ENCODE results near the gene GON4L.
"Not testable (repeated sequence)": the region's sequence is repeated elsewhere in the genome, so short reads cannot be mapped to it uniquely, and the experiment has no call there.

Gene GON4L

GRCh38 chr1:155856975-155857930 lies at the start of gene GON4L:
TSS of gene GON4L (minus strand) at chr1:155857214. CDS start at chr1:155853780, 3,434 bp downstream.
- peak; percentile 92 for DNase-seq (ENCODE audit: low spot score)

- DNase-seq (ENCODE audit: low spot score): no peak
These were observed 47.2 kb upstream of the GON4L start for GRCh38 chr1:155904261-155904660.

- no peak for DNase-seq (ENCODE audit: low spot score)
These were observed 43.1 kb upstream of the GON4L start for GRCh38 chr1:155900161-155900560.

GRCh38 chr1:155899683-155900082 lies 42.7 kb upstream of the GON4L start:
- DNase-seq (ENCODE audit: low spot score): no peak

- no peak for DNase-seq (ENCODE audit: low spot score)
These were observed 41.9 kb upstream of the GON4L start for GRCh38 chr1:155898888-155899287.

GRCh38 chr1:155897746-155898145 lies 40.7 kb upstream of the GON4L start:
- no peak for DNase-seq (ENCODE audit: low spot score)

GRCh38 chr1:155896476-155896875 lies 39.5 kb upstream of the GON4L start:
- not testable (repeated sequence) for DNase-seq (ENCODE audit: low spot score)

GRCh38 chr1:155895617-155896016 lies 38.6 kb upstream of the GON4L start:
- not testable (repeated sequence) for DNase-seq (ENCODE audit: low spot score)

- no peak for DNase-seq (ENCODE audit: low spot score)
These were observed 36.6 kb upstream of the GON4L start for GRCh38 chr1:155893389-155894142.

- no peak for DNase-seq (ENCODE audit: low spot score)
These were observed 35.8 kb upstream of the GON4L start for GRCh38 chr1:155892796-155893195.

GRCh38 chr1:155890251-155890650 lies 33.2 kb upstream of the GON4L start:
- no peak for DNase-seq (ENCODE audit: low spot score)

- DNase-seq (ENCODE audit: low spot score): no peak
These were observed 32.6 kb upstream of the GON4L start for GRCh38 chr1:155889566-155889965.

GRCh38 chr1:155888481-155888880 lies 31.5 kb upstream of the GON4L start:
- DNase-seq (ENCODE audit: low spot score): no peak

GRCh38 chr1:155884982-155885381 lies 28.0 kb upstream of the GON4L start:
- DNase-seq (ENCODE audit: low spot score): no peak

GRCh38 chr1:155884031-155884960 lies 27.3 kb upstream of the GON4L start:
- DNase-seq (ENCODE audit: low spot score): no peak

- DNase-seq (ENCODE audit: low spot score): no peak
These were observed 25.8 kb upstream of the GON4L start for GRCh38 chr1:155882766-155883165.

GRCh38 chr1:155882235-155882634 lies 25.2 kb upstream of the GON4L start:
- DNase-seq (ENCODE audit: low spot score): no peak

GRCh38 chr1:155880950-155881349 lies 23.9 kb upstream of the GON4L start:
- no peak for DNase-seq (ENCODE audit: low spot score)

GRCh38 chr1:155880251-155880650 lies 23.2 kb upstream of the GON4L start:
- no peak for DNase-seq (ENCODE audit: low spot score)

- no peak for DNase-seq (ENCODE audit: low spot score)
These were observed 20.9 kb upstream of the GON4L start for GRCh38 chr1:155877945-155878344.

- no peak for DNase-seq (ENCODE audit: low spot score)
These were observed 16.8 kb upstream of the GON4L start for GRCh38 chr1:155873860-155874259.

GRCh38 chr1:155872527-155872926 lies 15.5 kb upstream of the GON4L start:
- peak; percentile 85 for DNase-seq (ENCODE audit: low spot score)

Measured in putamen (tissue), 1 donor.